ENCODE data around the gene EPN2. TPM values are rescaled to one million over a fixed set of nuclear protein-coding genes. Genes with fewer than 3 reads are reported as not detected.

EPN2 gene
- total RNA-seq, 4 donors from 2014 or later: 21.8 to 32.3 (median 24.7) TPM

- H3K36me3 ChIP-seq: peaks cover 0 to 8% of the 10 kb centered on the region in 2 donors
- H3K4me3 ChIP-seq (replicated peaks in 1 of 3): no peak overlapping the region
- 25 to 32% methylated on average over 3 of the region's 3 CpGs for WGBS, 2 donors
- intact Hi-C loops (cut with DNase I): no loop called here
- H3K27ac ChIP-seq: peak overlapping the region; percentile 84 to 89 (median 87)
- H3K27me3 ChIP-seq: no peaks in the 10 kb centered on the region
- no peaks in the 10 kb centered on the region for H3K9me3 ChIP-seq
- TF ChIP-seq, protein P1, sequence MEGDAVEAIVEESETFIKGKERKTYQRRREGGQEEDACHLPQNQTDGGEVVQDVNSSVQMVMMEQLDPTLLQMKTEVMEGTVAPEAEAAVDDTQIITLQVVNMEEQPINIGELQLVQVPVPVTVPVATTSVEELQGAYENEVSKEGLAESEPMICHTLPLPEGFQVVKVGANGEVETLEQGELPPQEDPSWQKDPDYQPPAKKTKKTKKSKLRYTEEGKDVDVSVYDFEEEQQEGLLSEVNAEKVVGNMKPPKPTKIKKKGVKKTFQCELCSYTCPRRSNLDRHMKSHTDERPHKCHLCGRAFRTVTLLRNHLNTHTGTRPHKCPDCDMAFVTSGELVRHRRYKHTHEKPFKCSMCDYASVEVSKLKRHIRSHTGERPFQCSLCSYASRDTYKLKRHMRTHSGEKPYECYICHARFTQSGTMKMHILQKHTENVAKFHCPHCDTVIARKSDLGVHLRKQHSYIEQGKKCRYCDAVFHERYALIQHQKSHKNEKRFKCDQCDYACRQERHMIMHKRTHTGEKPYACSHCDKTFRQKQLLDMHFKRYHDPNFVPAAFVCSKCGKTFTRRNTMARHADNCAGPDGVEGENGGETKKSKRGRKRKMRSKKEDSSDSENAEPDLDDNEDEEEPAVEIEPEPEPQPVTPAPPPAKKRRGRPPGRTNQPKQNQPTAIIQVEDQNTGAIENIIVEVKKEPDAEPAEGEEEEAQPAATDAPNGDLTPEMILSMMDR (IDR thresholded peaks at IDR 0.05): no peak
- TF ChIP-seq POLR2A (IDR thresholded peaks at IDR 0.05): no peak
- peaks cover 37 to 47% of the 10 kb centered on the region in 2 donors for H3K4me1 ChIP-seq
- DNase-seq: peak; percentile 73
These were observed 79.7 kb downstream of the EPN2 start for GRCh38 chr17:19316761-19317358.

- 28 to 33% methylated on average over 17 to 19 of the region's 19 CpGs for WGBS, 2 donors
- intact Hi-C loops (cut with DNase I): no loop called here
- TF ChIP-seq, protein P1 (IDR thresholded peaks at IDR 0.05): peak in 5 of 6 experiments; percentile 14 to 53 (median 39)
- peak in 1 of 2 donors; percentile 62 for TF ChIP-seq POLR2A (IDR thresholded peaks at IDR 0.05)
- DNase-seq: peak; percentile 97 to 98
- H3K27me3 ChIP-seq: no peaks in the 10 kb centered on the region
- no peak overlapping the region for H3K4me3 ChIP-seq (replicated peaks in 1 of 3)
- peaks cover 37 to 47% of the 10 kb centered on the region in 2 donors for H3K4me1 ChIP-seq
- no peaks in the 10 kb centered on the region for H3K9me3 ChIP-seq
- H3K36me3 ChIP-seq: peaks cover 0 to 3% of the 10 kb centered on the region in 2 donors
- H3K27ac ChIP-seq: peak overlapping the region; percentile 84 to 89 (median 87)
These were observed 80.4 kb downstream of the EPN2 start for GRCh38 chr17:19317359-19318095.

- Histone ChIP-seq H3K4me3 (replicated peaks in 1 of 3) (no peak overlapping the region), H3K36me3 (no peaks in the 10 kb centered on the region), H3K9me3 (no peaks in the 10 kb centered on the region), H3K4me1 (peaks cover 35 to 41% of the 10 kb centered on the region in 2 donors), H3K27ac (peak overlapping the region; percentile 84 to 89 (median 87)), H3K27me3 (no peaks in the 10 kb centered on the region)
- whole genome bisulfite sequencing, 2 donors: 30 to 38% methylated on average over 6 of the region's 6 CpGs
- DNase-seq: peak; percentile 79 to 82
- intact Hi-C loops (cut with DNase I): no loop called here
- no peak for TF ChIP-seq POLR2A (IDR thresholded peaks at IDR 0.05)
- TF ChIP-seq, protein P1 (IDR thresholded peaks at IDR 0.05): no peak
These were observed 81.4 kb downstream of the EPN2 start for GRCh38 chr17:19318611-19319010.

- H3K27ac ChIP-seq: peak overlapping the region in 1 of 3 donors; percentile 89
- intact Hi-C loops (cut with DNase I): no loop called here
- no peaks in the 10 kb centered on the region for H3K9me3 ChIP-seq
- H3K4me1 ChIP-seq: peaks cover 25 to 32% of the 10 kb centered on the region in 2 donors
- 94 to 95% methylated on average over 9 to 12 of the region's 12 CpGs for WGBS, 2 donors
- DNase-seq: no peak
- no peaks in the 10 kb centered on the region for H3K36me3 ChIP-seq
- no peaks in the 10 kb centered on the region for H3K27me3 ChIP-seq
- H3K4me3 ChIP-seq (replicated peaks in 1 of 3): no peak overlapping the region
- TF ChIP-seq, protein P1 (IDR thresholded peaks at IDR 0.05): no peak
- no peak for TF ChIP-seq POLR2A (IDR thresholded peaks at IDR 0.05)
These were observed 82.8 kb downstream of the EPN2 start for GRCh38 chr17:19319771-19320505.

Data from thyroid gland (tissue), 4 donors.